Neutrophil (primary cell): Measurements from ENCODE around the gene CD34.
"Not testable (repeated sequence)": the region's sequence is repeated elsewhere in the genome, so short reads cannot be mapped to it uniquely, and the experiment has no call there.

ENCODE experiments used
- H3K27ac ChIP-seq: fragments of 200-600 bp; sonication (generic); 2 replicates; pipeline ENCODE4 v1.5.1; 2016; ENCODE audit warnings: mild to moderate bottlenecking, moderate library complexity
- H3K27me3 ChIP-seq: fragments of 200-600 bp; sonication (generic); 2 replicates; pipeline ENCODE4 v1.6.0; 2016; ENCODE audit warnings: mild to moderate bottlenecking
- H3K36me3 ChIP-seq: fragments of 200-600 bp; sonication (generic); 2 replicates; pipeline ENCODE4 v1.5.1; 2017
- H3K4me1 ChIP-seq, 2 experiments: fragments of 200-600 bp in 1 of 2; sonication (generic) in 1 of 2; 1 replicate in 1 of 2; 2 replicates in 1 of 2; pipeline versions ENCODE4 v1.5.1 to v1.6.1; 2013 to 2016; ENCODE audit warnings: low read depth in 1 of 2, low read length in 1 of 2, mild to moderate bottlenecking in 1 of 2, moderate library complexity in 1 of 2; ENCODE audit not compliant: control insufficient read depth in 1 of 2, insufficient read depth in 1 of 2
- H3K4me3 ChIP-seq, 2 experiments: fragments of 200-600 bp in 1 of 2; sonication (generic) in 1 of 2; 1 replicate in 1 of 2; 2 replicates in 1 of 2; pipeline ENCODE4 v1.5.1; 2013 to 2016; ENCODE audit warnings: low read depth in 1 of 2, low read length in 1 of 2, mild to moderate bottlenecking in 1 of 2, moderate library complexity in 1 of 2
- H3K9me3 ChIP-seq: fragments of 200-600 bp; sonication (generic); 2 replicates; pipeline ENCODE4 v1.5.1; 2016
- TF ChIP-seq, protein P1 (sequence below): fragments of 200-600 bp; sonication (generic); IDR thresholded peaks from 2 replicates; pipeline ENCODE4 v1.5.1; 2016; ENCODE audit warnings: antibody characterized with exemption

CD34 gene

DNA sequence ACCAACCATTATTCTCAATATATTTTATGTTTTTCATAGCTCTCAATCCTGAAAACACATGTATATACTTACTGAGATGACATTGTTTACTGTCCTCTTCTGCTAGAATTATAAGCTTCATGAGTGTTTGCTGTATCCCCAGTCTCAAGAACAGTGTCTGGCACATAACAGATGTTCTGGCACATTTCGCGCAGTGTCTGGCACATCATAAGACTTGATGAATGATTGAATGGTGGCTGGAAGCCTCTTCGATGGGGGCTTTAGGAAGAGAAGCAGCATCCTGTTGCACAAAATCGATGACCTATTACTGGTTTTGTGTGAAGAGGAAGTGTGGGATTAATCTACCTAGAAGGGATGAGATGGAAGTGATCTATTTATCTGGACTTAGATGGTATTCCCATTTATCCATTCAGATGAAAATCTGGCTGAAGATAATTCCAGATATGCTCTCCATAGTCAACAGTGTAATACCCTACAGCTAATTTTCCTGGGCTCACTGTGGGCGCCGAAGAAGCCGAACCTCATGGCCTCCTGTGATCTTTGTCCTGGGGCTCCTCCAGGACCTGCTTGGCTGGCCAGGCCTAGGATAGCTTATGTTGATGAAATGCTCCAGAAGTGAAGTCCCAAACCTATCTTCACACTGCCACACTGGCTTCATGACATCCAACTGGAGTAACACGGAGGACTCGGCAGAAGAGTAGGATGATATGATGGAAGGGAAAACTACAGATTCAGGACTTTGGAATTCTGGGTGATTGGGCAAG, 26.5 kb downstream of the CD34 start:
- Histone ChIP-seq H3K36me3 (no peaks in the 10 kb centered on the region), H3K9me3 (no peaks in the 10 kb centered on the region), H3K4me3 (no peak overlapping the region), H3K4me1 (peaks cover 0 to 6% of the 10 kb centered on the region in 2 experiments), H3K27ac (no peak overlapping the region), H3K27me3 (peaks cover 10% of the 10 kb centered on the region)
- TF ChIP-seq, protein P1, sequence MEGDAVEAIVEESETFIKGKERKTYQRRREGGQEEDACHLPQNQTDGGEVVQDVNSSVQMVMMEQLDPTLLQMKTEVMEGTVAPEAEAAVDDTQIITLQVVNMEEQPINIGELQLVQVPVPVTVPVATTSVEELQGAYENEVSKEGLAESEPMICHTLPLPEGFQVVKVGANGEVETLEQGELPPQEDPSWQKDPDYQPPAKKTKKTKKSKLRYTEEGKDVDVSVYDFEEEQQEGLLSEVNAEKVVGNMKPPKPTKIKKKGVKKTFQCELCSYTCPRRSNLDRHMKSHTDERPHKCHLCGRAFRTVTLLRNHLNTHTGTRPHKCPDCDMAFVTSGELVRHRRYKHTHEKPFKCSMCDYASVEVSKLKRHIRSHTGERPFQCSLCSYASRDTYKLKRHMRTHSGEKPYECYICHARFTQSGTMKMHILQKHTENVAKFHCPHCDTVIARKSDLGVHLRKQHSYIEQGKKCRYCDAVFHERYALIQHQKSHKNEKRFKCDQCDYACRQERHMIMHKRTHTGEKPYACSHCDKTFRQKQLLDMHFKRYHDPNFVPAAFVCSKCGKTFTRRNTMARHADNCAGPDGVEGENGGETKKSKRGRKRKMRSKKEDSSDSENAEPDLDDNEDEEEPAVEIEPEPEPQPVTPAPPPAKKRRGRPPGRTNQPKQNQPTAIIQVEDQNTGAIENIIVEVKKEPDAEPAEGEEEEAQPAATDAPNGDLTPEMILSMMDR: no peak

DNA sequence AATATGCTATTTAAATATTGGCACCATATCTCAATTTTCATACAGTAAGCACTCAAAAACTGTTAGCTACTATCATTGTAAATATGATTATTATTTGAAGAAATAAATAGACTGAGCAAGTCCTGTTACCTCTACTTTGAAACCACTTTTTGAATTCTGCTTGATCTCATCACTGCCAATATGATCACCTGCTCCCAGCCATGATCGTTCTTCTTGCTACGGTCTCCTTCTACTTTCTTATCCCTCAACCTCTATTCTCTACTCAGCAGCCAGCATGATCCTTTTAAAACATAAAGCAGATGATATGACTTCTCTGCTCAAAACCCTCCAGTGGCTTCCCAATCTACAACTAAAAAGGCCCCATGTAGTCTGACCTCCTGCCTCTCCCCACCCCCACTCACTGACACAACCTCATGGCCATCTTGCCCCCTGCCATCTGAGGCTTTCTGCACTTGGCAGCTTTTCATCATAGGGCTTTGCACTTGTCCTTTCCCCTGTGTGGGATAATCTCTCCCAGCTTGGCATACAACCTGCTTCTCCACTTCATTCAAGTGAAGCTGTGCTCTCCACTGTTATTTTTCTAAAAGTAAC, 27.2 kb downstream of the CD34 start:
- Histone ChIP-seq H3K4me1 (peaks cover 0 to 6% of the 10 kb centered on the region in 2 experiments), H3K36me3 (no peaks in the 10 kb centered on the region), H3K9me3 (no peaks in the 10 kb centered on the region), H3K27me3 (peaks cover 10% of the 10 kb centered on the region), H3K4me3 (no peak overlapping the region), H3K27ac (no peak overlapping the region)
- TF ChIP-seq, protein P1: no peak

DNA sequence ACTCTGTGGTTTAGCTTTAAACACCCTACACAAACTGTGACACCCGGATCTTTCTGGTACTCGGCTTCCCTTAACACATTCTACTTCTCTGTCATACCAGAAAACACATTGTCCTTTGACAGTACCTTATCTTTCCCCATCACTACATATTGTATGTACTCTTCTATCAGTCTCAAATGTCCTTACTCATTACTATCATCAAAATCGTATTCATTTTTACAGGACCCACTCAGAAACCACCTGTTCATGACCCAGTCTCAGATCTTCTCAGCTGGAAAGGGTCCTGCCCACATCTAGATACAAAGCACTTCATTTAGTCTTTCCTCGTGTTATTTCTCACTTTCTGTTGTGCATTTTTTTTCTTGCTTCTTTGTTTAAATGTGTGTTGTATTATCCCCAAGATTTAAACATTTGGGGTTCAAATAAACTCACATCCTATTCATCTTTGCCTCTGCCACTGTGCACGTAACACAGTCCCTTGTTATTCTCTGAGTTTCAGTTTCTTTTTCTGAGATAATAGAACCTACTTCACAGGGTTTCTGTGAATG, 27.7 kb downstream of the CD34 start:
- Histone ChIP-seq H3K4me3 (no peak overlapping the region), H3K27me3 (peaks cover 10% of the 10 kb centered on the region), H3K27ac (no peak overlapping the region), H3K4me1 (peaks cover 0 to 6% of the 10 kb centered on the region in 2 experiments), H3K9me3 (no peaks in the 10 kb centered on the region), H3K36me3 (no peaks in the 10 kb centered on the region)
- TF ChIP-seq, protein P1: no peak

DNA sequence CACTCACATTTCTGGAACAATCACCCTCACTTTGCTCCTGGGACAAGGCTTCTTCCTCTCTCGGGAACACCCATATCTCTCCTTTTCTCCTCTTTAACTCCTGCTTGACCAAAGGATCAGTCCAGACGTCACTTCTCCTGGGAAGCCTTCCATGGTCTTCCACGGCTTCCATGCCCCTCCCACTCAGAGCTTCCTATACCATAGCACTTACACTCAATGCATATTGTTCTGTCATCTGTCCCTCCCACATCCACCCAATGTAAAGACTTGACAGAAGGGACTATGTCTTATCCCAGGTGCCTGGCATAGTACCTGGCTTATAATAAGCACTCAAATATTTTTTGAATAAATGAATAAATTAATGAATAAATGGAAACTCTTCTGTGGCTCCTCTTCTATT, 28.2 kb downstream of the CD34 start:
- Histone ChIP-seq H3K4me1 (peaks cover 0 to 6% of the 10 kb centered on the region in 2 experiments), H3K9me3 (no peaks in the 10 kb centered on the region), H3K27me3 (peaks cover 7% of the 10 kb centered on the region), H3K27ac (no peak overlapping the region), H3K36me3 (no peaks in the 10 kb centered on the region), H3K4me3 (no peak overlapping the region)
- TF ChIP-seq, protein P1: no peak

DNA sequence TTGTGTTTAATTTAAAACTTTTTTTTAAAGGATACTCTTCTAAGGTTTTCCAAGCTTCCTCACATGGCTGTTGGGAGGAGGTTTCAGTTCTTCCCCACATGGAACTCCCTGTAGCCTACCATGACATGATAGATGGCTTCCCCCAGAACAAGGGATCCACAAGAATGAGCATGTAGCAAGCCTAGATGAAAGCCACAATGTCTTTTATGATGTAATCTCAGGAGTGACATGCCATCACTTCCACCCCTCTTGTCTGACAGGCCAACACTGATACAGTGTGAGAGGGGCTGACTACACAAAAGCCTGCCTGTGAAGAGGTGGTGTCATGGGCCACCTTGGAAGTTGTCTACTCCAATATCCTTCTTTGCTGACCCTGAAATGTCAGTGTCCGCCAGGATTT, 32.0 kb downstream of the CD34 start:
- no peaks in the 10 kb centered on the region for H3K9me3 ChIP-seq
- no peaks in the 10 kb centered on the region for H3K36me3 ChIP-seq
- no peak overlapping the region for H3K4me3 ChIP-seq
- H3K27ac ChIP-seq: no peak overlapping the region
- H3K27me3 ChIP-seq: no peaks in the 10 kb centered on the region
- TF ChIP-seq, protein P1: no peak
- peaks cover 4 to 5% of the 10 kb centered on the region in 2 experiments for H3K4me1 ChIP-seq

DNA sequence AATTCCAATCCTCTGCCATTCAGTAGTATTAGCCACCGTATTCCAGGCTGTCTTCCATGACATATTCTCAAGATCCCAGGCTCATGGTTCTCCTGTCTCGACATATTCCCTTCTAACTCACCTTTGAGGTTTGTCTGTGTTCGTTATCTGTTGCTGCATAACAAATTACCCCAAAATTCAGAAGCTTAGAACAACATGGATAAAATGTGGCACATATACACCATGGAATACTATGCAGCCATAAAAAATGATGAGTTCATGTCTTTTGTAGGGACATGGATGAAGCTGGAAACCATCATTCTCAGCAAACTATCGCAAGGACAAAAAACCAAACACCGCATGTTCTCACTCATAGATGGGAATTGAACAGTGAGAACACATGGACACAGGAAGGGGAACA, 33.0 kb downstream of the CD34 start:
- not testable (repeated sequence) for H3K36me3 ChIP-seq, H3K9me3 ChIP-seq

More for the DNA sequence above, 33.0 kb downstream of the CD34 start:
- peaks cover 8 to 11% of the 10 kb centered on the region in 2 experiments for H3K4me1 ChIP-seq
- not testable (repeated sequence) for H3K4me3 ChIP-seq, H3K27ac ChIP-seq, H3K27me3 ChIP-seq
